MM.1S (cell line): ENCODE data around the gene SCMH1.
"Not testable (repeated sequence)": the region's sequence is repeated elsewhere in the genome, so short reads cannot be mapped to it uniquely, and the experiment has no call there.

Source experiments
- EZH2 ChIP-seq: fragments of 300-600 bp; sonication (generic); optimal IDR thresholded peaks from 2 replicates; pipeline ENCODE3; 2017; ENCODE audit warnings: low read depth, mild to moderate bottlenecking, antibody characterized with exemption, low read length, mixed read lengths
- EZH2phosphoT487 ChIP-seq: fragments of 300-600 bp; sonication (generic); IDR thresholded peaks from 2 replicates; pipeline ENCODE4 v1.6.1; 2018; ENCODE audit warnings: antibody characterized with exemption, low read length
- TF ChIP-seq, protein P1 (sequence below): fragments of 300-600 bp; sonication (generic); IDR thresholded peaks from 2 replicates; pipeline ENCODE4 v1.5.1; 2016; ENCODE audit warnings: antibody characterized with exemption, low read length, mixed read lengths

DNA sequence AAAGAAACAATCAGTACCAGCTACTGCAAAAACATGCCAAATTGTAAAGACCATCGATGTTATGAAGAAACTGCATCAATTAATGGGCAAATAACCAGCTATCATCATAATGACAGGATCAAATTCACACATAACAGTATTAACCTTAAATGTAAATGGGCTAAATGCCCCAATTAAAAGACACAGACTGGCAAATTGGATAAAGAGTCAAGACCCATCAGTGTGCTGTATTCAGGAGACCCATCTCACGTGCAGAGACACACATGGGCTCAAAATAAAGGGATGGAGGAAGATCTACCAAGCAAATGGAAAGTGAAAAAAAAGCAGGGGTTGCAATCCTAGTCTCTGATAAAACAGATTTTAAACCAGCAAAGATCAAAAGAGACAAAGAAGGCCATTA is 35.1 kb downstream of the SCMH1 start:
- TF ChIP-seq, protein P1, sequence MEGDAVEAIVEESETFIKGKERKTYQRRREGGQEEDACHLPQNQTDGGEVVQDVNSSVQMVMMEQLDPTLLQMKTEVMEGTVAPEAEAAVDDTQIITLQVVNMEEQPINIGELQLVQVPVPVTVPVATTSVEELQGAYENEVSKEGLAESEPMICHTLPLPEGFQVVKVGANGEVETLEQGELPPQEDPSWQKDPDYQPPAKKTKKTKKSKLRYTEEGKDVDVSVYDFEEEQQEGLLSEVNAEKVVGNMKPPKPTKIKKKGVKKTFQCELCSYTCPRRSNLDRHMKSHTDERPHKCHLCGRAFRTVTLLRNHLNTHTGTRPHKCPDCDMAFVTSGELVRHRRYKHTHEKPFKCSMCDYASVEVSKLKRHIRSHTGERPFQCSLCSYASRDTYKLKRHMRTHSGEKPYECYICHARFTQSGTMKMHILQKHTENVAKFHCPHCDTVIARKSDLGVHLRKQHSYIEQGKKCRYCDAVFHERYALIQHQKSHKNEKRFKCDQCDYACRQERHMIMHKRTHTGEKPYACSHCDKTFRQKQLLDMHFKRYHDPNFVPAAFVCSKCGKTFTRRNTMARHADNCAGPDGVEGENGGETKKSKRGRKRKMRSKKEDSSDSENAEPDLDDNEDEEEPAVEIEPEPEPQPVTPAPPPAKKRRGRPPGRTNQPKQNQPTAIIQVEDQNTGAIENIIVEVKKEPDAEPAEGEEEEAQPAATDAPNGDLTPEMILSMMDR, result not testable (repeated sequence)
- not testable (repeated sequence) for TF ChIP-seq EZH2, EZH2phosphoT487
